IPS DF 6.9 (cell line): ENCODE measurements around the gene HECTD4.

Experiments used
- DNase-seq: peaks from one replicate; pipeline ENCODE4 v3.0.0-alpha.2; 2013; ENCODE audit warnings: low read depth, low spot score
- H3K27ac ChIP-seq: one replicate; pipeline ENCODE4 v1.5.1; 2013; ENCODE audit warnings: low read length, control low read depth
- H3K27me3 ChIP-seq: 2 replicates; pipeline ENCODE4 v1.6.1; 2013; ENCODE audit warnings: mild to moderate bottlenecking, low read length; ENCODE audit not compliant: control insufficient read depth, insufficient read depth
- H3K36me3 ChIP-seq: 2 replicates; pipeline ENCODE4 v1.6.1; 2013; ENCODE audit warnings: low read length; ENCODE audit not compliant: control insufficient read depth, insufficient read depth
- H3K4me1 ChIP-seq: 2 replicates; pipeline ENCODE4 v1.6.1; 2013; ENCODE audit warnings: low read length; ENCODE audit not compliant: control insufficient read depth, insufficient read depth
- H3K4me3 ChIP-seq: 2 replicates; pipeline ENCODE4 v1.5.1; 2013; ENCODE audit warnings: mild to moderate bottlenecking, low read length
- H3K9me3 ChIP-seq: 2 replicates; pipeline ENCODE4 v1.6.1; 2013; ENCODE audit warnings: low read length, inconsistent platforms; ENCODE audit not compliant: control insufficient read depth, insufficient read depth
- WGBS: extraction: QIAGEN DNeasy Blood & Tissue Kit; methylation state at CpG from one replicate; pipeline ENCODE4 v1.1.7; 2013; ENCODE audit warnings: mixed read lengths, missing lambda C conversion rate; ENCODE audit not compliant: insufficient read length, insufficient coverage; 5-methylcytosine and 5-hydroxymethylcytosine counted together

Gene HECTD4

DNA sequence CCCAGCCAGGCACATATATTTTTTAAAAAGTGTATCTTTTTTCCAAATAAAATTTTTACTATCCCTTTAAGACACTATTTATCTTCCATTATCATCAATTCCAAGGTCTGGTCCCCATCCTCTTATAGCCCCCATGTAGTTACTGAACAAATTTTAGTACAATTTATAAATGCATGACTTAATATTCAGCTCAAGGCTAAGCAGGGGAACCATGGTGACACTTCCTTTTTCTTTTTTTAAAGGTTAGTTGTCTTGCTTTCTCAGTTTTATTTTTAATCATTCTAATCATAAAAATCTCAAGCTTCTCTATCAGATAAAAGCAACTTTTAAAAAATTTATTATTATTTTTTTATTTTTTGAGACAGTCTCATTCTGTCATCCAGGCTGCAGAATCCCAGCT, 164.6 kb downstream of the HECTD4 start:
- H3K36me3 ChIP-seq, result peaks cover 5% of the 10 kb centered on the region; the same call in 1 of the 2 replicates
- H3K27me3 ChIP-seq, result no peaks in the 10 kb centered on the region
- no peaks in the 10 kb centered on the region for H3K9me3 ChIP-seq
- H3K4me3 ChIP-seq, result no peak overlapping the region
- no peak for DNase-seq
- no peaks in the 10 kb centered on the region for H3K4me1 ChIP-seq
- H3K27ac ChIP-seq, result no peak overlapping the region

DNA sequence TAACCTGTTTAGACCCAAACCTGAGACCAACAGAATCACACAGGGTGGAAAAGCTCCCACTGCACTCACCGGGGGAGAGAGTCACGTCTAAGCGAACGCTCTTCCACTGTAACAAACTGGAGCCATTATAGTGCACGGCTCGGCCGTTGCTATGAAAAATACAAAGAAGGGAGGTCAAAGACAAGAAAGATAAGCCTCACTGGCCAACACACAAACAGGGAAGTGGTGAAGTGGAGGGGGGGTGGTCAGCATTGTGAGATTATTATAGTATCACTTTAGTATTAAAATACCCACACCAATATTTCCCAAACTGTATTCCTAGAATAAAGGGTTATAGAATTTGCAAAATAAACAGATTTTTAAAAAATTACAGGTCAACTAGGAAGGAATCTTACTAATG, 166.0 kb downstream of the HECTD4 start:
- no CpG with 5 or more reads among the region's 7 CpGs for WGBS
- Histone ChIP-seq H3K27ac (no peak overlapping the region), H3K4me3 (no peak overlapping the region), H3K4me1 (no peaks in the 10 kb centered on the region), H3K9me3 (no peaks in the 10 kb centered on the region), H3K27me3 (no peaks in the 10 kb centered on the region), H3K36me3 (peaks cover 7% of the 10 kb centered on the region; the same call in 1 of the 2 replicates)
- DNase-seq, result no peak

DNA sequence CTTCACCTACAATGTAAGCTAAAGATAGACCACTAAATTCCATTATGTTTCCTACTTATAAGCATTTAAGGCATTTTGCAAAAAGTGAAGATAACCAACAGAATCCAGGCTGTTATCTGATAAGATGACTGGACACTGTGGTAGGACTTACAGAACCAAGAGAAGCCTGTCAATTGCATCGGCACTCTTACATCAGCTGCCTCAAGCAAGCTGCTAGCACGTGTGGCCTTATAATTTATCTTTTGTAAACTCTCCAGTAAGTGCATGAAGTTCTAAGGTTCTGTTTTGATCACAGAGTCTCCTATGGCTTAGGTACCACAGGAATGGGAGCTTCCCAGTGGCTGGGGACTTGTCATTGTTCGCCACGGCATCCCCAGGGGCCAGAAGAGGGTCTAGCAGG, 168.2 kb downstream of the HECTD4 start:
- Histone ChIP-seq H3K27me3 (no peaks in the 10 kb centered on the region), H3K9me3 (no peaks in the 10 kb centered on the region), H3K36me3 (peaks cover 10% of the 10 kb centered on the region; the same call in 1 of the 2 replicates), H3K4me3 (no peak overlapping the region), H3K4me1 (no peaks in the 10 kb centered on the region), H3K27ac (no peak overlapping the region)
- WGBS, result no CpG with 5 or more reads among the region's 4 CpGs
- no peak for DNase-seq

DNA sequence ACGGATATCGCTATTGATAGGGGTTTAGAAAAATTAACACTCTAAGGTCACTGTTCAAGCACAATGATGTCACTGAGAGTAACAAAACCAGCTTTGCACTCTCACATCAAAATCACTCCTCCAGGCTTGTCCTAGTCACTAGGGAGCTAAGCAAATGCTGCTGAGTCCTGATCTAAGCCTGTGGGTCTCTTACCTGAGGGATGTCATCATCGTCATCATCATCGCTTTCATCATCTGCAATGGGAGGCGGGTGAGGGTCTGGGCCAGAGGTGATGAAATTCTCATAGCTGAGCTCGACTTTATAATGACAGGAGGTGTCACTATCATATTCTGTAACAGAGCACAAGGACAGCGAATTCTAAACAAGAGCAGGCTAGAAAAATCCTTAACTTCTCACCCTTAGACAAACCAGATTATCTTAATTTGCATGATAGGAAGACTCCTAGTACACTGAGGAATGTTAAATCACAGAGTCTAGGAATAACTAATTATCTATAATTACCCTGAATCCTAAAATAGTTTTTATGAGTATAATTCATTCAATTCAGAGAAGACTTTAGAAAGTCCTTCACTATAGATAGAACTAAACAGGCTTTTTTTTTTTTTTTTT, 173.8 kb downstream of the HECTD4 start:
- H3K36me3 ChIP-seq, result peaks cover 10% of the 10 kb centered on the region; the same call in 1 of the 2 replicates
- no peak for DNase-seq
- H3K4me1 ChIP-seq, result no peaks in the 10 kb centered on the region
- no peaks in the 10 kb centered on the region for H3K27me3 ChIP-seq
- no CpG with 5 or more reads among the region's 7 CpGs for WGBS
- H3K4me3 ChIP-seq, result no peak overlapping the region
- no peaks in the 10 kb centered on the region for H3K9me3 ChIP-seq
- H3K27ac ChIP-seq, result no peak overlapping the region

DNA sequence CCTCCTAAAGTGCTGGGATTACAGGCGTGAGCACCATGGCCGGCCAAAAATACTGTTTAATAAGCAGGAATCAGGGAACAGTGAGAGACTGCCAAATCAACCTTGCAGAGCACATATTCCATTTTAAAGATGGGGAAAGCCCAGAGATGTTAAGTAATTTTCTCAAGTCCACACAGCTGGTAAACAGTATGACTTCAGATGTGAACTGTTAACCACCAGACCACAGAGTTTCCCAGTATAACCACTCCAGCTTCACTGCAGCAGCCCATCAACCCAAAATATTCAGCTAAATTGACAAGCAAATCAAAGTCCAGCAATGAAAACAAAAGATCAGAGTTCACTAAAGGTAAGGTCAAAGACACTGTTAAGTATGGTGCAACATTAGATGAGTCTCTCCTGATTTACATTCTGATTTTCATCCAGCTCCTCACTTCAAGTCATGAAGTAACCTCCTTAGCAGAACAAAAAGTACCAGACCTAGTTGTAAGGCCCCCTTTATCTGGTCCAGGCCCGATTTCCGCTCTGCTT, 174.8 kb downstream of the HECTD4 start:
- DNase-seq, result no peak
- H3K9me3 ChIP-seq, result no peaks in the 10 kb centered on the region
- no peak overlapping the region for H3K4me3 ChIP-seq
- H3K27me3 ChIP-seq, result no peaks in the 10 kb centered on the region
- peaks cover 16% of the 10 kb centered on the region; the same call in 1 of the 2 replicates for H3K36me3 ChIP-seq
- no CpG with 5 or more reads among the region's 4 CpGs for WGBS
- H3K27ac ChIP-seq, result no peak overlapping the region
- H3K4me1 ChIP-seq, result no peaks in the 10 kb centered on the region

DNA sequence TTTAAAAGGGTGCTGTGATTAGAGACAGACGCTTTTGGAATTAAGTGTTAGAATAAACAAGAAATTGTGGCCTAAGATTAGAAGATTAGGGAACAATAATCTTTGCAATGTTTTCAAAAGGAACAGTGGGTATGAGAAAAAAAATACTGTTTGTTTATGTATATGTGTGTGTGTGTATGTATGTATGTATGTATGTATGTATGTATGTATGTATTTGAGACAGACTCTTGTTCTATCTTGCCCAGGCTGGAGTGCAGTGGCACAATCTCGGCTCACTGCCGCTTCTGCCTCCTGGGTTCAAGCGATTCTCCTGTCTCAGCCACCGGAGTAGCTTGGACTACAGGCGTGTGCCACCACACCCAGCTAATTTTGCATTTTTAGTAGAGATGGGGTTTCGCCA, 175.3 kb downstream of the HECTD4 start:
- Histone ChIP-seq H3K27me3 (no peaks in the 10 kb centered on the region), H3K27ac (no peak overlapping the region), H3K9me3 (no peaks in the 10 kb centered on the region), H3K36me3 (peaks cover 13% of the 10 kb centered on the region; the same call in 1 of the 2 replicates), H3K4me3 (no peak overlapping the region), H3K4me1 (no peaks in the 10 kb centered on the region)
- no peak for DNase-seq
- WGBS, result no CpG with 5 or more reads among the region's 7 CpGs

DNA sequence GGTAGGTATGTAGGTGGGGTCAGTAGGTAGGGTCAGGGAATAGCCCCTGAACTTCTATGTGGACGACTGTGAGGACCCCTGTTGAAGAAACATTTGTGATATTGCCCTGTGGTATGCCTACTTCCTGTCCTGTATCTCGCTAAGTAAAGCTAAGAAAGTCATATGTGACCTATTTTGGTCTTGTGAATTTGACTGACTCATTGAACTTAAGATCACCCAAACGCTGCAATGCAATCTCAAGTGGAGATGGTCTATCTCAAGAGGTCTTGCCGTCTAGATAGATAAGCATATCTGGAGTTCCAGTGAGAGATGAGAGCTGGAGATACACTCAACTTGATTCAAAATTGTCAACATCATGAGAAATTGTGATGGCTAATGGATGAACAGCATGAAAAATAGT, 183.1 kb downstream of the HECTD4 start:
- Histone ChIP-seq H3K27me3 (no peaks in the 10 kb centered on the region), H3K9me3 (no peaks in the 10 kb centered on the region), H3K4me1 (no peaks in the 10 kb centered on the region), H3K36me3 (peaks cover 14% of the 10 kb centered on the region; the same call in 1 of the 2 replicates), H3K27ac (no peak overlapping the region), H3K4me3 (no peak overlapping the region)
- no peak for DNase-seq
- WGBS, result no CpG with 5 or more reads among the region's 4 CpGs

DNA sequence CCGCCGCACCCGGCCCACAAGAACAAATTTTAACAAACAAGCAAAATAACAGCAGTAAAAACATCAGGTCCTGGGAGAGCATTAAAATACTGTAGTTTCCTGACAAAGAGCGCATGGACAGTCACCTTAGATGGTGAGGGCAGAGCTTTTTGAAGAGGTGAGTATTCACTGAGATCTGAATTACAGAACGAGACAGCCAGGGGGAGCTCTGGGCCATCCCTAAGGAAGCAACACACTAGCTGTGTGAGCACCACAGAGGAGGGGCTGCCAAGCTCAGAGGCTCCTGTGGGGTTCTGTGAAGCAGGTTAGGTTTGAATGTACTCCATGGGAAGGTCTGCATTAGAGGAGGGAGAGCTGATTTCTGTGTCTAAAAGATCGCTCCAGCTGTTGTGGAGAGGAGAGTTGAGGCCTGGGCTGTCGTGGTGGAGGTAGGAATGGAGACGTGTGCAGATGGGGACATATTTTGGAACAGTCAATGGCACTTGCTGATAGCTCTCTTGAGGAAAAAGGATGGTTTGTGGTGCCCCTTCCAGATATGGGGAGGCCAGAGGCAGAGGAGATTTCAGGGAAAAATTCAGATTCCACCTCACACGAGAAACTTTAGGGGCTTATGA, 184.0 kb downstream of the HECTD4 start:
- H3K36me3 ChIP-seq, result peaks cover 13% of the 10 kb centered on the region; the same call in 1 of the 2 replicates
- DNase-seq, result peak; percentile 60
- H3K27me3 ChIP-seq, result no peaks in the 10 kb centered on the region
- no CpG with 5 or more reads among the region's 9 CpGs for WGBS
- H3K4me1 ChIP-seq, result no peaks in the 10 kb centered on the region
- H3K4me3 ChIP-seq, result no peak overlapping the region
- no peak overlapping the region for H3K27ac ChIP-seq
- H3K9me3 ChIP-seq, result no peaks in the 10 kb centered on the region

DNA sequence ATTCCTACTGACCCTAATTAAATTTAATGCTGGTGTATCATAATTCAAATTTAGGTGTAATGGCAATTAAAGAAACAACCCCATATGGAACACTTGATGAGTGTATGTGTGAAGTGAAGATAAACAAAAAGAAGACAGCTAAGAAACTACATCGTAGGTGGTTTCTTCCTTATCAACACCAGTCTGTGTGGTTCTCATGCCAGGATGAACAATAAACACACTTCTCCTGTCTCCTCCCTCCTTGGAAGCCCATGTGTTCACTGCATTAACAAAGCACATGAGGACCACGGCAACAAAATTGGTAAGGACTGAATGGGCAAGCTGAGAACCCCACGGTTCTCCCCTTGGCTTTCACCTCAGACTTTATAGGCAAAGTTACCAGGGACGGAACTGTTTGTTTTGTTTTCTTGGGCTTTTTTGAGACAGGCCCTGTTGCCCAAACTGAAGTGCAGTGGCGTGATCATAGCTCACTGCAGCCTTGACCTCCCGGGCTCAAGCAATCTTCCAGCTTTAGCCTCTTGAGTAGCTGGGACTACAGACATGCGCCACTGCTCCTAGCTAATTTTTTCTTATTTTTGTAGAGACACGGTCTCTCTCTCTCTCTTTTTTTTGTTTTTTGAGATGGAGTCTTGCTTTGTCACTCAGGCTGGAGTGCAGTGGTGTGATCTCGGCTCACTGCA, 185.9 kb downstream of the HECTD4 start:
- no CpG with 5 or more reads among the region's 9 CpGs for WGBS
- no peaks in the 10 kb centered on the region for H3K9me3 ChIP-seq
- H3K36me3 ChIP-seq, result peaks cover 11% of the 10 kb centered on the region; the same call in 1 of the 2 replicates
- no peak for DNase-seq
- H3K4me3 ChIP-seq, result no peak overlapping the region
- H3K4me1 ChIP-seq, result no peaks in the 10 kb centered on the region
- no peak overlapping the region for H3K27ac ChIP-seq
- no peaks in the 10 kb centered on the region for H3K27me3 ChIP-seq

DNA sequence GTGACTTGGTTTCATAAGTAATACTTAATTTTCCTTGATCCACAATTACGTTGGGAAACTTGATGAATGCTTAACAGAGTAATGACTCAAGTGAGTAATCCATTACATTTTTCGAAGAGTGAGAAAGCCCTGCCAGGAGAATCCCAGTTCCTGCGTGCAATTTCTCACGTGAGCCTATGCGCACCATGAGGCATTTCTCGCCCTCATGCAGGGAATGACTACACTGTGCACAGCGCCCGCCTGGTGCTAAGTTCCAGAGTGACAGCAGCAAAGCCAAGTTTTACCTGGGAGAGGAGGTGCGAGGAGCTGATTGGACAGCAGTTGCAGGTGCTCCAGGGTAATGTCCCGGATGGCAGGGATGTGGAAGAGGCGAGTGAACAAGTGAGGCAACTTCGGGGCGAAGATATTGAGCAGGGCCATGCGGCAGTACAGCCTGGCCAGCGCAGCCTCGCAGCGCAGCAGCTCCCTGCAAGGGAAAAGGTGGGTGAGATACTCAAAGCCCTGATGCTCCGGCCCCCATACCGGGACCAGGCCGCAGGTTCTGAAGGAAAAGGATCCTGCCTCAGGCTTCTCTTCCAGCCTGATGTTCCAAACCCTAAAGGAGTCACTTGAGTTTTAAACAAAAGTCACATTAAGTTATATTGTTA, 187.5 kb downstream of the HECTD4 start:
- H3K27ac ChIP-seq, result no peak overlapping the region
- DNase-seq, result no peak
- no CpG with 5 or more reads among the region's 20 CpGs for WGBS
- H3K9me3 ChIP-seq, result no peaks in the 10 kb centered on the region
- H3K4me1 ChIP-seq, result no peaks in the 10 kb centered on the region
- peaks cover 11% of the 10 kb centered on the region; the same call in 1 of the 2 replicates for H3K36me3 ChIP-seq
- no peak overlapping the region for H3K4me3 ChIP-seq
- no peaks in the 10 kb centered on the region for H3K27me3 ChIP-seq
